GM12875 (cell line): ENCODE measurements around the gene TAF11.
"Not testable (repeated sequence)": the region's sequence is repeated elsewhere in the genome, so short reads cannot be mapped to it uniquely, and the experiment has no call there.

Source experiments
- H3K4me3 ChIP-seq: one replicate; pipeline ENCODE4 v1.5.1; 2011; ENCODE audit warnings: low read depth, low read length, control low read depth
- CTCF ChIP-seq: IDR thresholded peaks from 2 replicates; pipeline ENCODE4 v1.5.1; 2011; ENCODE audit warnings: low read depth, mild to moderate bottlenecking, control low read depth, inconsistent platforms, low read length, moderate library complexity, borderline replicate concordance; ENCODE audit not compliant: insufficient read depth

Gene TAF11

GRCh38 chr6:34904990-34905613 lies 17.3 kb upstream of the TAF11 start:
- H3K4me3 ChIP-seq = no peak overlapping the region
- no peak for TF ChIP-seq CTCF

- H3K4me3 ChIP-seq = no peak overlapping the region
- no peak for TF ChIP-seq CTCF
Observed at GRCh38 chr6:34901930-34902329, 14.1 kb upstream of the TAF11 start.

GRCh38 chr6:34900321-34901031 lies 12.6 kb upstream of the TAF11 start:
- no peak overlapping the region for H3K4me3 ChIP-seq
- no peak for TF ChIP-seq CTCF

- not testable (repeated sequence) for H3K4me3 ChIP-seq
Observed at GRCh38 chr6:34899748-34900147, 11.9 kb upstream of the TAF11 start.

GRCh38 chr6:34897716-34898115 lies 9.9 kb upstream of the TAF11 start:
- no peak for TF ChIP-seq CTCF
- no peak overlapping the region for H3K4me3 ChIP-seq

- TF ChIP-seq CTCF = no peak
- H3K4me3 ChIP-seq = no peak overlapping the region
Observed at GRCh38 chr6:34897130-34897529, 9.3 kb upstream of the TAF11 start.

- TF ChIP-seq CTCF = no peak
- H3K4me3 ChIP-seq = no peak overlapping the region
Observed at GRCh38 chr6:34894693-34895092, 6.9 kb upstream of the TAF11 start.
